ENCODE measurements around the gene BIRC6.
"Not testable (repeated sequence)": the region's sequence is repeated elsewhere in the genome, so short reads cannot be mapped to it uniquely, and the experiment has no call there.

BIRC6 gene

DNA sequence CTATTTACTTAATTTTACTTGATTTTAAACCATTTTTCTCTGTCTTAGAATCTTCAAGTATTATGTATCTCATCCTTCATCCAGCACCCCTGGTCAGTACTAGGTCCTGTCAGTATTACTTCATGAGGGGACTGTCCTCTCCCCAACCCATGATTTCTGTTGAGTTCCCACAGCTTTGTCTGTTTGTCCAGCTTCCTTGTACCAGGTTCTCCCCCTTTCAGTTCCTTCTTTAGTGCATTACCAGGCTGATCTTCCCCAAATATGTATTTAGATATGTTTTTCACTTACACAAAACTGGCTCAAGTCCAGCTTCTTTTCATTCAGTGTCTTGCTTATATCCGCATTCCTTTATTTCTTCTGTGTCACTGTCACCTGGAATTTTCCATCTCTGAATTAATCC lies 257.3 kb downstream of the BIRC6 start:
- no peak for DNase-seq (ENCODE audit: low read depth)

DNA sequence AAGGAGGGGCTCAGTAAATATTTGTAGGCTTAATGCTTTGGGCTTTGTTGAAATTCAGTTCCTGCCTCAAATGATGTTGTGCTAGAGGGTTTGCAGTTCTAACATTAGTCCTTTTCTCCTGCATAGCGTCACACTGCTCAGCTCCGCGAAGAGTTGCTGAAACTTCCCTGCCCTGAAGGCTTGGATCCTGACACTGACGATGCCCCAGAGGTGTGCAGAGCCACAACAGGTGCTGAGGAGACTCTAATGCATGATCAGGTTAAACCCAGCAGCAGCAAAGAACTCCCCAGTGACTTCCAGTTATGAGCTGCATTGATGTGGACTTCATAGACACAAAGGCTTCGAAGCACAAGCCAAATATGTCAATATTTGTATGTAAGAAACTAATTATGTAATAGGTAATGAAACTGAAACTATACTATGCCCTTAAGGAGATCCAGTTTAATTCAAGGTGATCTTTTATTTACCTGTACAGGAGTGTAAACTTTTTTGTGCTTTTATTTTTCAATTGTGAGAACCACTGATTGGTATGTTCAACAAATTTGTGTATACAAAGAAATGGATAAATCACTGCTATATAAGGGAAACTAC lies 260.9 kb downstream of the BIRC6 start:
- DNase-seq (ENCODE audit: low read depth), result no peak

DNA sequence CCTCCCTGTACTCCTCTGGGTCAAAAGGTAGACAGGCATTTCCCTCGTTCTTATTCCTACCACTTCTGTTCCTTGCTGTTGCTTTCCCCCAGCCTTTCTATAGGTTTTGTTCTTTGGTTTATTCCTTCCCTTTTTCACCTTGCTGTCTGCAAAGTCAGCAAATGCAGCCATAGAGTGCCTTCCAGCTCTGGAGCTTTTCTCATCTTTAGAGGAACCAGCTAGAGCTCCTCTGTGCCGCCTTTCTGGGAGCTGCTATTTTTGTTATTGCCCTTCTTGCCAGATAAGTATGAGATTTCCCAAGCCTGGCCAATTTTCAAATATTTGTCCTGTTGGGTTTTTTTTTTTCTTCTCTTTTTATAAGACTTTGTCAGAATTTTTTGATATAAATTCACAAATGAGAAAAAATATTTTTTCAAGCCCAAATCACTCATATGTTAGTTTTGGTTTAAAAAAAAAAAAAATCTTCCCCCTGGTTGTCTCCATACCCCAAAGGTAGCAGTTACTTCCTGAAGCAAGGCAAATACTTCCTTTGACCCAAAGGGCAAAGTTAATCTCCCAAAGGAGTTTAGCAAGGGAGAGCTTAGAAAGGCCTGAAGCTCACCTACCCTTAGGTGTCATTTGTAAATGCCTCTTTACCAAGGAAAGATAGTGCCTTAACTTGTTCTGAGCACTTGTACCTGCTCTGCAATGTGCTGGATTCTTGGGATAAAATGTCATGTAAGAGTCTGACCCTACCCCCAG lies 265.9 kb downstream of the BIRC6 start:
- DNase-seq (ENCODE audit: low read depth), result no peak

DNA sequence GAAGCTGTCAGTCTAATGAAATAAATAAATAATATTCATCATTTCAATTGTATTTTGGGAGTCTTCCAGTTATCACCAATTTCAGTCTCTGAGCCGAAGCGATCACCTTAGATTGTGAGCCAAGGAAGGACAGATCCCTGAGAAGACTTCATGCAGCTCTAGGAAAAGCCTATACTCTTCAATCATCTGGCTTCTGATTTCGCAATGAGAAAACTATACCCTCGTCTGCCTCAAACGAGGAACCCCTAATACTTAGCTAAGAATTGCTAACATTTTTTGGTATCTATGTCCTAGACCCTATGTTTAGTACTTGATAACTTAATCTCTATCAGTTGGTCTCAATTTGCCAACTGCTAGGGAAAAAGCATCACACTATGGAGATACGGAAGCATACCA lies 266.5 kb downstream of the BIRC6 start:
- no peak for DNase-seq (ENCODE audit: low read depth)

DNA sequence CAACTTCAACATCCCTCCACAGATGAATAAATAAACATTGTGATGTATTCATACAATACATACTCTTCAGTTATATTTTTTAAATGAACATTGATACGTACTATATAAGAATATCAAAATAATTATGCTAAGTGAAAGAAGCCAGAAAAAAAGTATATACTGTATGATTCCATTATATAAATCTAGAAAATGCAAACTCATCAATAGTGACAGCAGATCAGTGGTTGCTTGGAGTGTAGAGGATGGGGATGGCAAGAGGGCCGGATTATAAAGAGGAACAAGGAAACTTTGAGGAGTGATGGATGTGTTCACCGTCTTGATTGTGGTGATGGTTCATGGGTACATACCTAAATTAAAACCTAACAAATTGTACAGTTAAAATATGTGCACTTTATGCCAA lies 268.0 kb downstream of the BIRC6 start:
- DNase-seq (ENCODE audit: low read depth), result no peak

DNA sequence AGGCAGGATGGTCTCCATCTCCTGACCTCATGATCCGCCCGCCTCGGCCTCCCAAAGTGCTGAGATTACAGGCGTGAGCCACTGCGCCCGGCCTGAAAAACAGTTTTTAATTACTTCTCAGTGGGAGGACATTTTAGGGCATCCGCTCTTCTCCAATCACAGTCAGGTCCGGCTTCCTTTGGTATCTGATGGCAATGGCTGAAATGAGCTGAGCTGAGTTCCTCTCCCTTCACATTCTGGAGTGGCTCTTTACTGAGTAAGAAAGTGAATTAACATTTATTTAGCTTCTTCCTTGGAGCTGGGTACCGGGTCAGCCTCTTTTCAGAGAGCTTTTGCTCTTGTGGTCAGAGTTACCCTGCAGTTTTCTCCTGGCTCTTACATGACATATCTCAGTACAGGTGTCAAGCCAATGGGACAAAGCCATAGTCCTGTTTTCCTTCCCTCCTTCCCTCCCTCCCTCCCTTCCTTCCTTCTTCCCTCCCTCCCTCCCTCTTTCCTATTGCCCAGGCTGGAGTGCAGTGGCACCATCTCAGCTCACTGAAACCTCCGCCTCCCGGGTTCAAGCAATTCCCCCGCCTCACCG lies 269.9 kb downstream of the BIRC6 start:
- DNase-seq (ENCODE audit: low read depth), result no peak

DNA sequence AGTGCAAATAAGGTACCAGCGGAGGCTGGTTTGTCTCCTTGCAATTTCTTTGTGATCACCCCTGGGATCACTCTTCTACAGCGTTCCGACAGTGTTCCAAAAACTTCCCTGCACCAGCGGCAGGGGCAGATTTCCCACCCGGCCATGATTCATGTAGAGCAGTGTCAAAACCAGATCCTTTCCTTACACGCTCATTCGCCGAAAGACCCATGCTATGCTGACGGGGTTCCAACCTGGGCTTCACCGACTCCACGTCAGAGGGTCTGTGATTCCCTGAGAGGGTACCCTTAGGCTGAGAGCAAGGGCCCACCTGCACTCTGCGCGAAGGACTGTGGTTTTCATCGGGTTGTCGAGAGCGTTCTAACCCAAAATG lies 270.6 kb downstream of the BIRC6 start:
- no peak for DNase-seq (ENCODE audit: low read depth)

DNA sequence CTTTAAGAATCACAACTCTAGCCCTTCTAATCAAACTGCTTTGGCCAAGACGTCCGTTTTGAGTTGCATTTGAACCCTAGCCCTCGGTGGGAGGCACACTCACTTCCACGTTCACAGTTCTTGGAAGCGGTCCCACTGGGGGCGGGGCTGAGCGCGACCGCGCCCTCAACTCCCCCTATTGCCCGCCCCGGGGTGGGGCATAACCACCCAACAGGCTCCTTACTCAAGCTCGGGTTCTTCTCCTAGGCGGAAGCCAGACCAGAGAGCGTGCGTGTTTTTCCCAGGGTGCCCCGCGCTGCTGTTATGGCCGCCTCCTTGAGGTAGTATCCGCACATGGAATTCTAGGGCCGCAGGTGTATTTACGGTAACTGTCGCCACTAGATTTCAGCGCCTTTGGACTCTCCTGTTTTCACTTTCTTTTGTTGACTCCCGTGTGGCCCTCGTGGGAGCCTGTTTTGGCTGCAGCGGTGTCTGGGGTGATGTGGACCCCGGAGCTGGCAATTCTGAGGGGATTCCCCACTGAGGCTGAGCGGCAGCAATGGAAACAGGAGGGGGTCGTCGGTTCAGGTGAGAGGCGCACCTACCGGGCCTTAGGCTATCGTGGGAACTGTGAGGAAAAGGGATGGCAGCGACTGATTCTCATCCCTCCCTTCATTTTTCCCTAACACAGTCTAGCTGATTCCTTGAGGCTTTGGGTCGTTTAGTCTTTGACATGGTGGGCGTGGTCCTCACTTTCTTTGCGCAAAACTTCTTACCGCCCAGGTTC lies 271.2 kb downstream of the BIRC6 start, which contains the start of gene TTC27:
TSS of gene TTC27 (plus strand) at position 237 of the 766 bp plus-strand sequence. CDS start at position 480, 243 bp downstream.
- peak; percentile 91 for DNase-seq (ENCODE audit: low read depth)

DNA sequence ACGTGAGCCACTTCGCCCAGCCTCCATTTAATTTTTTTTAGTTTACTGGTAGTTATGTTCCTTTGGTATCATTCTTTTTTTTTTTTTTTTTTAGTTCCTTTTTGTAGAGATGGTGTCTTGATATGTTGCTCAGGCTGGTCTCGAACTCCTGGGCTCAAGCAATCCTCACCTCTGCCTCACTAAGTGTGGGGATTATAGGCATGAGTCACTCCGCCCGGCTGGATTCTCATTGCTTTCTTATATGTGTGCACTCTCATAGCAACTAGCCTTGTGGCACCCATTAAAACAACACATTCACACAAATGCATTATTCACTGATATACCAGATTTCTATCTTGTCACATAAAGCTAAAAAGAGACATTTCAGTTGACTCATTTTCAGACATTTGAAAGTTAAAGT lies 275.3 kb downstream of the BIRC6 start:
- DNase-seq (ENCODE audit: low read depth), result no peak

DNA sequence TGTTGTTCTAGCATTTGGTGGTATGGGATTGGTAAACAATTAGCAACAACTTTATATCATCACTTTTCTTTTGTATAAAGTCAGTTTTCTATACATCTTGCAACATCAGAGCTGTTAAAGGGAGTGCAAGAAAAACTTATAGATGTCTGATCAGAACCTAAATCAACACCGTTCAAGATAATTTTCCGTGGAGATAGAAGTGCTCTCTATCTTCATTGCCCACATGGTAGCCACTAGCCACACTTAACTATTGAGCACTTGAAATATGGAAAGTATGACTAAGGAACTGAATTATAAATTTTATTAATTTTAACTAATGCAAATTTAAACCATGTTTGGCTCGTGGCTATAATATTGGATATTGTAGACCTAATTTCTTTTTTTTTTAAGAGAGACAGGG lies 276.2 kb downstream of the BIRC6 start:
- DNase-seq (ENCODE audit: low read depth), result no peak

DNA sequence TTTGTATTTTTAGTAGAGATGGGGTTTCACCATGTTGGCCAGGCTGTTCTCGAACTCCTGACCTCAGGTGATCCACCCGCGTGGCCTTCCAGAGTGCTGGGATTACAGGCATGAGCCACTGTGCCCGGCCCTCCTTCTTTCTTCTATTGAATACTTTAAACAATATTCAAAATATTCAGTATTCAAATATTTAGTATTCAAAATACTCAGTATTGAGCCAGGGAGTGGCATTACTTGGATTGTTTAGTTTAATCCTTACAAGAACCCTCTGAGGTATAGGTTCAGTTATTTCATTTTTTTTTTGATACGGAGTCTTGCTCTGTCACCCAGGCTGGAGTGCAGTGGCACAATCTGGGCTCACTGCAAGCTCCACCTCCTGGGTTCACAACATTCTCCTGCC lies 281.7 kb downstream of the BIRC6 start:
- DNase-seq (ENCODE audit: low read depth), result not testable (repeated sequence)

DNA sequence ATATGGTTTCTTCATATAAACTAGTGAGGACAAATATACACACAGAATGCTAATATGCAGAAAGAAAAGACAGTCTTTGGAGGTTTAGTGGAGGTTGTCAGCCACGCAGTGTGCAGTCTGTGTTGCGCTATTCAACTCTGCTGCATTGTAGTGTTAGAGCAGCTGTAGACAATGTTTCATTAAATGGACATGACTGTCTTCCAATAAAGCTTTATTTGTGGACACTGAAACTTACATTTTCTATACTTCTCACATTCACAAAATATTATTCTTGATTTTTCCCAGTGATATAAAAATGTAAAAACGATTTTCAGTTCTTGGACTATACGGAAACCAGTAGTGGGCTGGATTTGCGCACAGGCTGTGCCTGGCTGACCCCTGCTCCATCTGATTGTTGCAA lies 284.4 kb downstream of the BIRC6 start:
- DNase-seq (ENCODE audit: low read depth), result no peak

DNA sequence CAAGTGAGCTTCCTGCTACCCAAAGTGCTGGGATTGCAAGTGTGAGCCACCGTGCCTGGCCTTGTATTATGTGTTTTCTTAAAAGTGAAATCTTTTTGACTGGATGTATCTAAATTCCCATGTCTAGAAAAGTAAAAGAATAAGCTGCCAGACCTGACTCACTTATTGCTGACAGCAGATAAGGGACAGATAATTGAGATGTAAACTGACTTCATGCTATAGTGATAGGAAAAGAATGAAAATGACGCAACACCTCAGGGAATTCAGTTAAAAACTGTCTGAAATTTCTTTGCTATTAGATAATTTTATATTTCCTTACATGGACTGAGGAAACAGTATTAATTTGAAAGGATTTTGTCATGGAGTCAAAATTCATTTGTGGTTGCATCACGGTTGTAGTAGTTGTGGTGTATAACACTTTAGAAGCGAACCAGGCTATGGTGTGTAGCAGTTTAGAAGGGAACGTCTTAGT lies 290.4 kb downstream of the BIRC6 start:
- DNase-seq (ENCODE audit: low read depth), result no peak

DNA sequence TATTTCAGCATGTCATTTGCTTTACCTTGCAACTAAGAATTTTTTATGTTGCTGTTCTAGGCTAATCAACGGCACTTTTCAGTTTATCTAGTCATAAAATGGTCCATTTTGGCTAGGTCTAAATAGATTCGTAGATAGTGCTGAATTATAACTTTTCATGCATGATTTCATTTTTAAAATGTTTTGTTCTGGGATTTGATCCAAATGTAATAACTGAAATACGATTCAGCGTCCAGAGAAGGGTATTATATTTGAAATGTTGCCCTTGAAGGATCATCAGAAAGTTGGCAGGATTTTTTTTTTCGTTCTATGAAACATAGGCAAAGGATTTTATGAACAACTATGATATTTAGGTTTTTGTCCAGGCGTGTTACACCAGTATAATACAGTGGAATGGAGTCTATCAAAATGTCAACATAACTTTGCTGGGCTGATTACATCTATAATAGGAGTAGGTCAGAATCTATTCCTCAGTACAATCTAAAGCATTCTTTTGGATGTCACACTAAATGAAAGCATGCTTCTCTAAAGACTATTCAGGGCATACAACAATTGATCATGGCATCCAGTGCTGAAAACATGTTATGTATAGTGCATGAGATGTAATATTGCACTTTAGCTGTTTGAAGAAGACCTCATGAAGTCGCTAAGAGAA lies 295.9 kb downstream of the BIRC6 start:
- no peak for DNase-seq (ENCODE audit: low read depth)

DNA sequence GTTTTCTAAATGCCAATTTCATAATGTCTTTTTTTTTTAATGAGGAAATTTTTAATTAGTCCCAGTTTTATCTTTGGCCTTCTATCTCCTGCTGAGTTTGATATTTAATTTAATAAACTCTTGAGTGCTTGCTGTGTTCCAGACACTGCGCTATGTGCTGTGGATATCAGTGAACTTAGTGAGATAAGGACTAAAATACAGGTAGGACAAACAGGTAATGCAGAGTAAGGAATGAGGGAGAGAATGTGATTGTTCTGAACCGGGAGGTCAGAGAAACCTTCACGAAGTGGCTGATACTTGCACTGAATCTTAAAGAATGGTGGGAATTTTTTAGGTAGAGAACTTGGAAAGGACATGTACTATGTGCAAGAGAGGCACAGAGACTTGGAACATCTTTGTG lies 299.2 kb downstream of the BIRC6 start:
- no peak for DNase-seq (ENCODE audit: low read depth)

DNA sequence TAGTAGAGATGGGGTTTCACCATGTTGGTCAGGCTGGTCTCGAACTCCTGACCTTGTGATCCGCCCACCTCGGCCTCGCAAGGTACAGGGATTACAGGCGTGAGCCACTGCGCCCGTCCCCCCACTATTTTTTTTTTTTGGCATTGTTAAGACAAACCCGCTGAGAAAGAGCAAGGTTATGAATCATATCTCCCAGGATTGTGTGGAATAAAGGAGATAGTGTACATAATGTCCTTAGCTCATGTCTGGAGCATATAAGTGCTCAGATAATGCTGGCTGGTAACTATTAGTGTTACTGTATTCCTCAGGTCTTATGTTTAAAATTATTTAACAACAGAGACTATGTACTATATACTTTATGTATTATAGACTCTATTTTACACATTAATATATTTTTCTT lies 307.0 kb downstream of the BIRC6 start:
- no peak for DNase-seq (ENCODE audit: low read depth)

DNA sequence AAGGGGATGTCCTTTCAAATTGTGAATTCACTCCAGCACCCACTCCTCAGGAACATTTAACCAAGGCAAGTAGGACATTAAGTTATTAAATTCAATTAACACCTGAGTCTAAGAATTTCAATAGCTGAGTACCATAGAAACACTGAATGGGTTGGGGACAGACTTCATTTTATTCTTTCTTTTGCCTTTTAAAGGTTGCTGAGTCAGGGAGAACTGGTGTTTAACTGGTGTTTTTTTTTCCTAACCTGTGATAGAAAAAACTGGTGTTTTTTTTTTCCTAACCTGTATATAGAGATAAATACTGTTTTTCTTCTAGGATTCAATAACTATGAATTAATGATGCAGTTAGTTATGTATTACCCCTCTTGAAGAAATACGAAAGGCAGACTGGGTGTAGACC lies 309.9 kb downstream of the BIRC6 start:
- no peak for DNase-seq (ENCODE audit: low read depth)

DNA sequence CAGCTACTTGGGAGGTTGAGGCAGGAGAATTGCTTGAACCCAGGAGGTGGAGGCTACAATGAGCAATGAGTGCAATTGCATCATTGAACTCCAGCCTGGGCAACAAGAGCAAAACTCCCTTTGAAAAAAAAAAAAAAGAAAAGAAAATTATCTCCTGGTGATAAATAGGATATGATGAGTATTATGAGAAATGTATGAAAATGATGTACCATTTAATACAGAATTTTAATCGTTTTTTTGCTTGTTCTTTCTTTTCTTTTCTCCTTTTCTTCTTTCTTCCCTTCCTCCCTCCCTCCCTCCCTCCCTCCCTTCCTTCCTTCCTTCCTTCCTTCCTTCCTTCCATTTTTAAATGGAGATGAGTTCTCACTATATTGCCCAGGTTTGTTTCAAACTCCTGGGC lies 311.4 kb downstream of the BIRC6 start:
- no peak for DNase-seq (ENCODE audit: low read depth)
